Skin epidermis (tissue), 12 donors: Measurements from ENCODE around the gene CMIP.
A peak's percentile ranks its signal among the peaks of the same experiment; 100 is the strongest.

Source experiments
- H3K27ac ChIP-seq, 21 experiments: fragments of 200-600 bp; sonication (generic) in 11 of 21; one replicate each; pipeline ENCODE4 v1.5.0; 2020; ENCODE audit warnings: mild to moderate bottlenecking in 3 of 21, inconsistent platforms in 2 of 21, moderate library complexity in 2 of 21
- H3K4me3 ChIP-seq, 7 experiments: fragments of 200-600 bp; sonication (generic) in 2 of 7; one replicate each; pipeline ENCODE4 v1.5.0; 2020; ENCODE audit warnings: inconsistent platforms in 2 of 7, mild to moderate bottlenecking in 2 of 7, moderate library complexity in 1 of 7

CMIP gene

DNA sequence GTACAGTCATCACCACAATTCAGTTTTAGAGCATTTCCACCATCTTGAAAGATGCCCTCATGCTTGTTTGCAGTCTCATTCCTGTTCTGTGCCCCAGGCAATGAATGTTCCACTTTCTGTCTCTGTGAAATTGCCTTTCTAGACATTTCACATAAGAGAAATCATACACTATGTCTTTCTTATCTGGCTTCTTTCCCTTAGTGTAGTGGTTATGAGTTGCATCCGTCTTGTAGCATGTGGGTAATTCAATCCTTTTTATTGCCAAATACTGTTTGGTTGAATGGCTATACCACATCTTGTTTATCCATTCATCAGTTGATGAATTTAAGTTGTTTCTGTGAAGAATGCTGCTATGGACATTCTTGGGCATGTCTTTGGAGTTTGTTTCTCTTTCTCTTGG lies 202.0 kb downstream of the CMIP start:
- Histone ChIP-seq H3K4me3 (no peak overlapping the region), H3K27ac (no peak overlapping the region)

DNA sequence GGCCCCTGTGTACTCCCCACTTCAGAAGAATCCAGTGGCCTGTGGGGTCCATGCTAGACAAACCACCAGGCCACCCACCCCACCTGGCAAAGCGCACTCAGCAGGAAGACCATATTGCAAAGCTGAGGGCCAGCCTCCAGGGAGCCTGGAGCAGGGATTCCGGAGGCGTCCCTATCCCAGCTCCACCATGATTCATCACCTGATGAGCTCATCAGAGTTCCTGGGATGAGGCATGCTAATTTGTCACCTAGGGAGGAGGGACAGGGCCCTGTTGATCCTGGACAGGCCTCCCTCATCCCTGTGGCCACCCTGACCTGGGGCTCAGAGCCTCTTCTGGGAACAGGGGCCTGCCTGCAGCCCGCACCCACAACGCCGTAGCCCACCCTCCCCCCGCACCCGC lies 202.9 kb downstream of the CMIP start:
- H3K4me3 ChIP-seq: no peak overlapping the region
- no peak overlapping the region for H3K27ac ChIP-seq

DNA sequence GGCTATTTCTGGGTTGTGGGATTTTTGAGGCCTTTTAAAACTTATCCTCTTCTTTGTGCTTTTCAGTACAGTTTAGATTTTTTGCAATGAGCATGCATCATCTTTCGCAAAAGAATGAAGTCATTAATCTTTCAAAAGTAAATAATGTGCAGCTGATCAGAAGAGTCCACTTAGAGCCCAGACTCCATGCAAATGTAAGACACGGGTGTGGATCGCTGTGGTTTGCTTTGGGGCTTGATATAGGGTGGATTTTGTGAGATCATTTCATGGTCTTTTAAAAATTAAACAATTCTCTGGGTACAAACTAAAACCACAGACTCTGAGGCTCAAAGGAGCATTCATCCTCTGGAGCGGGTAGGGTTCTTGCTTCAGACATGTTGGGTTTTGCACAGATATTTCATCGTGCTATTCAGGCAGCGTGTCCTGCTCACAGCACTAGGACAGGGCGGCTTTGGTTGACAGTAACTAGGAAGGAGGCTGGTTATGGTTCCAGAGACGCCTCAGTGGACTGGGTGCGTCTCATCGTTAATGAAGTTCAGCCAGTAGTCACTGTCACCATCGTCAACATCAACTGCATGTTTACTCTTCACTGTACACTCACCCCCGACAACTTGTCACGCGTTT lies 205.1 kb downstream of the CMIP start:
- Histone ChIP-seq H3K4me3 (no peak overlapping the region), H3K27ac (peak overlapping the region in 2 of 21 experiments; percentile 9 to 38)

DNA sequence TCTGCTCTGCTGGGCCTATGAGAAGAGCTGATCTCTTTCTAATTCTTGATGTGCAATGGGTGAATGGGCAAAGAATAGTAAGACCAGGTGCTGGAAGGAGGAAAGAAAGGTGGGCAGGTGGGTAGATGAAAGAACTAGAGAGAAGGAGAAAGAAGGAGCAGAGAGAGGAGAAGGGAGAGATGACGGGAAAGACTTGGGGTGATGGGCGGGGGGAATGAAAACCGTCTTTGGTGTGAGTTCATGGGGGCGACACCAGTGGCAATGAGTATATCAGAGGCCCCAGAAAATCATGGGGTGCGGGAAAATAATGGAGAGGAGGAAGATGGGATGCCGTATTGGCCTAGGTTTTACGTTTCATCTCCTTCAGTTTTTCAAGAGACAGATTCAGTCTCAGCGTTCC lies 205.7 kb downstream of the CMIP start:
- Histone ChIP-seq H3K4me3 (no peak overlapping the region), H3K27ac (peak overlapping the region in 2 of 21 experiments; percentile 38 to 59)

DNA sequence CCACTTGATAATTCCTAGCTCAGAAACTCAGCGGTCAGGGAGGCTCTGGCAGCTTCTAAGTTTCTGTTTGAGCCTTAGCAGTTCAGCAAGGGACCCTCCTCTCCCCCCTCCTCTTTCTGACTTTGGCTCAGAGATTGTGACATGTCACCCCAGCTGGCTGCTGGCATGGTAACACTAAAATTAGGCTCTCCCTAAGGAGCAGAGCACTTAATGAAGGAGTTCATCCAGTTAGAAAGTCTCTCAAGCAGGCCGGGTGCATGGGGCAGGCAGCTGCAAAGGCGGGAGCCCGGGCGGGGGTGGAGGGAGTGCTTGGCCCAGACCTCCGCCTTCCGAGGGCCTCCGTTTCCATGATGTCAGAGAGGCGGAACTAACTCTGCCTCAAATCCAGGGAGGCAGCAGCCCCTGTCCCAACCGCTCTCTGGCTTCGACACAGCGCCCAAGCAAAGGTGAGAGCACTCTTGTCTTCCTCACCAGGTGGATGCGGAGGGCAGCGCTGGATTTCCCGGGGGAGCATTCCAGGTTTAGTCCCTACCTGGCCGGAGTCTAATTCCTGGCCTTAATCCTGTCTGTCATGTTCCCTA lies 206.5 kb downstream of the CMIP start:
- Histone ChIP-seq H3K4me3 (no peak overlapping the region), H3K27ac (peak overlapping the region in 10 of 21 experiments; percentile 10 to 73 (median 39))

DNA sequence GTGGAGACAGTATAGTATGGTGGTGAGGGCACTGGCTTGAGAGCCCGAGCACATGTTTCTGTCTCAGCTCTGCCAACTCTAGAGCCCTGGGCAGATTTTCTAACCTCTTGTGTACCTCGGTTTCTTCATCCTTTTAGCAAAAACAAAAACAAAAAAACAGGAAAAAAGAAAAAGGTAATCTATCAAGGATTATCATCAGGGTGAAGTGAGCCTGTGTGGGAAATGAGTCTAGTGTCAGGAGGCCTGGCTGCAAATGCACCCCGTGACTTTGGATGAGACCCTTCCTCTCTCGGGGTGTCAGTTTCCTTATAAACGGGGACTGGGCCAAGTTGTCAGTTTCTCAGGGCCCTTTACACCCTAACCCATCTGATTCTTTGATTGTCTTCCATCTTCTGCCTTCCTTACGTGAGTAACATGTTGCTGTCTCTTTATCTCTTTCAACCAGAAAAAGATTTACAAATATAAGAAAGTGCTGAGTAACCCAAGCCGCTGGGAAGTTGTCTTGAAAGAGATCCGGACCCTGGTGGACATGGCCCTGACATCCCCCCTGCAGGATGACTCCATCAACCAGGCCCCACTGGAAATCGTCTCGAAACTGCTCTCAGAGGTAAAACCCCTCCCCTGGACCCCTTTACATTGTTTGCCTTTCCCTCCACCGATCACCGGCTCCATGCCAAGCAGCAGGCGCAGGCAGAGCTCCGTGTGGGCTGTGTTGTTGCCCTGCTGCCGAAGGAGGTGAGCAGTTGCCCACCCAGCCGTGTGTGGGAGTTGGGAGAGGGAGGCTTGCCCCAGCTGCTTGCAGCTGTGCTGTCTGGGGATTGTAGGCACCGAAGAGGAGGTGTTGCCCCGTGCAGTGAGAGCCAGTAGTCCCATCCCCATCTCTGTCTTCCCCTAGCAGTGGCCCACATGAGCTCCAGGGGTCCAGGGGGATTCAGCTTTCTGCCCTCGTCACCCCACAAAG lies 207.4 kb downstream of the CMIP start:
- H3K4me3 ChIP-seq: no peak overlapping the region
- peak overlapping the region in 12 of 21 experiments; percentile 8 to 73 (median 34) for H3K27ac ChIP-seq

DNA sequence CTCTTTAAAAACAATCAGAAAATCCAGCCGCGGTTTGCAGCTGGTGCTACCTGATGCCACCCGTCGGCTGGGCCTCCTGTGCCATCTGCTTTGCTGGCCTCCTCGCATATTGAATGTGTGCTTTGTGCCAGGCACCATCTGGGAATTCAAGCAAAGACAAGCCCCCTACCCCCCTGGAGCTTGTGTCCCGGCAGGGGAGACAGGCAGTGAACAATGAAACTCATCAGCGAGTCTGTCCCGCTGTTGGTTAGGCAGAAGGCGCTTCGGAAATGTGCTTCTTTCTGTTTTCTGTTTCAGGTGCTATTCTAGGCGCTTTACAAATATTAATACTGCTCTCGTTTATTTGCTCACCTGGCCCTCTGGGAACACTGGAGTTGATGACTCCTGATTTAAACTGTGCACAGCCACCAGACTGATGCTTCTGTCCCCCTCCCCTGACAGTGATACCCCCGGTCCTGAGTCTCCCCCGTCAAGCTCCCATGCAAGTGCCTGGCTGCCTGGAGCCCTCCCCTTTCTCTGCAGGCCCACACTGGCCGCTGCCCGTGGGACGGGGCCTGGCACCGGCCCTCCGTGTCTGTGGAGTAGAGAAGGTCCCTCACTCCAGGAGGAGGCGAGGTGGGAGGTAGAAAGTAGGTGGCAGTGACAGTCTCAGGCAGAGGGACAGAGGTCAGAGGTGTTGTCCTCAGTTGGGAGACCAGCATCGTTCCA lies 208.3 kb downstream of the CMIP start:
- H3K27ac ChIP-seq: peak overlapping the region in 5 of 21 experiments; percentile 12 to 73 (median 31)
- no peak overlapping the region for H3K4me3 ChIP-seq

DNA sequence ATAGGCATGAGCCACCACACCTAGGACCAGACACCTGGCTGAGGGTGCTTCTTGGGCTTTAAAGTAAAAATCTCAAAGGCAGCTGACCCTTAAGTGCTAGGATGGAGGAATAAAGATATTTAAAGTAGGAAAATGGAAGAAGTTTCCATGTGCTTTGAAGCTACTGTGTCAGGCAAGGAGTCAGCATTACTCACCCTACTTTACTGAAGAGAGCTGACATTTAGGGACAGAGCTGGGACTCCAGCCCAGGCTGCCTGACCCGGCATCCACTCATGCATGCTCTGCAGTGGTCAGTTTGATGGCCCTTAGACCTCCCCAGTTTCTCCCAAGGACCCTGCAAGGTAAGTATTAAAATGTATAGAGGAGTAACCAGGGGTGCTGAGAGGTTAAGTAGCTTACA lies 209.7 kb downstream of the CMIP start:
- H3K27ac ChIP-seq: no peak overlapping the region
- H3K4me3 ChIP-seq: no peak overlapping the region

DNA sequence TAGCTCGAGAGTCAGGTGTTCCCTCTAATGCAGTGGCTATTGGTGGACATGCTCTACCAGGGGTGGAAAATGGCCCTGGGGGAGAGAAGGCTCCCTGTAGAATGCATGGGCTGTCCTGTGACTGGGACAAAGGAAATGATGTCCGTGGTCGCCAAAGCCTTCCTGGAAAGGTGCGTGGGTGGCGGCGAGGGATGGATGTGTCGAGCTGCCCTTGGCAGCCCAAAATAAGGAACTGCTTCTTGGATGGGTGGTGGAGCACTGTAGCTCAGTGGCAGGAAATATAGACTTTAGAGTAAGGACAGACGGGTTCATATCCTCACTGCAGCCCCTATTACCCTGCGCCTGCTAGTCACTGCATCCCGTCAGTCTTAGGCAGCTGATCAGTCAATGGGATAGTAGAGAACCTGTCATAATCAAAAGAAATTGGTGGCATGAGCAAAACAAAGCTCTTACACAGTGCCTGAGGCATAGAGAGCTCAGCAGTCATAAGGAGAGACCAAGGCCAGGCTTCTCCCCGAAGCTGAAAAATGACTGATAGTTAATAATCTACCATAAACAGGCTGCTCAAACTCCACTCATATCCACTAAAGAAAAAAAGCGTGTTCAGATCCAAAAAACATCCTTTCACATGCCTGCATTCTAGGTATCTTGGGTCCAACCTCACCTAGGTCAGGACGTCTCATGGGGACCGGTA lies 211.0 kb downstream of the CMIP start:
- peak overlapping the region in 1 of 21 experiments; percentile 44 for H3K27ac ChIP-seq
- H3K4me3 ChIP-seq: no peak overlapping the region

DNA sequence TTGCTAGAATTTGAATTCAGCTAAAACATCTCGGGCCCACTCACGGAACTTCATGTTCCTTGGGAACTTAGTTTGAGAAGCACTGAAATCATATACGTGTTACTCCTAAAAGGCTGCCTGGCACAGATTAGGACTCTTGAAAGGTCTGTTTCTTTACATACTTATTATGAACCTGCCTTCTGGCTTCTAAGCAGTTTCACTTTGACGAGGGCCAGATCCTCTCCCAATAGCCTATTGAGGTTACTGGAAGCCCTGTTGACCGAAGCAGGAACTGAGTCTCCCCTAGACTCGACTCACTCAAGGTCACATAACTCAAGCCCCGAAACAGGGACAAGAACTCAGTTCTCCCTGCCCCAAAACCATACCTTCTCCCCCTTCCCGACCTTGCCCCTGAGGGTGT lies 212.6 kb downstream of the CMIP start:
- Histone ChIP-seq H3K4me3 (no peak overlapping the region), H3K27ac (no peak overlapping the region)

DNA sequence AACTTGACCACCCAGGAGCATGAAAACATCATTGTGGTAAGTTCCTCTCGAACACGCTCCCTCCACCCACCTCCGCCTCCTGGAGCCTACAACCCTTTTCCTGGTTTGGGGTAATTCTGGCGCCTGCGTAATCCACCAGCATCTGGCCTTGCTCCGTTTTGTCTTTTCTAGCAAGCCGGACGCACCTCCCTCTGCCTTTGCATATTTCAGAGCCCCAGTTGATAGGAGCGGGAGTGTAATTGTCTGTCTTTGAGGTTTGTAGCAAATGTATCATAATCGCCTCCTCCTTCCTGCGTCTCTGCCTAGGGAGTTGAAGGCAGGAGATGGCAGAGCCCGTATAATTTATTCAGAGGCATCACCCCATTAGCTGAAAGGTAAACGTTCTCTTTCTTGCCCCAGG lies 213.2 kb downstream of the CMIP start:
- Histone ChIP-seq H3K4me3 (no peak overlapping the region), H3K27ac (no peak overlapping the region)

DNA sequence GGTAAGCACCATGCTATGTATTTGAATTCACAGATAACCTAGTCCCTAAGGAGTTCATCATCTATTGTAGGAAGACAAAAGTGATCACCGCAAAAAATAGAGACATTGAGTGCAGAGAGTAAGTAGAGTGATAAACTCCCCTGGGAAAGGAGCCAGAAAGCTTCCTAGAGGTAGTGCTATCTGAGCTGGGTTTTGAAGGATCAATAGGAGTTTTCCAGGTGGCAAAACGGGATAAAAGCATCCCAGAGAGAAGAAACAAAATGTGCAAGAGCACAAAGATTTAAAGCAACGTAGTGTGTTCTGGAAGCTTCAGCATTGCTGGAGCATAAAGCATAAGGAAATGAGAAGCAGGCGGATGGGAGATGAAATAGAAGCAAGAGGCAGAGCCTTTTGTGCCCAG lies 213.8 kb downstream of the CMIP start:
- Histone ChIP-seq H3K4me3 (no peak overlapping the region), H3K27ac (peak overlapping the region in 1 of 21 experiments; percentile 17)

DNA sequence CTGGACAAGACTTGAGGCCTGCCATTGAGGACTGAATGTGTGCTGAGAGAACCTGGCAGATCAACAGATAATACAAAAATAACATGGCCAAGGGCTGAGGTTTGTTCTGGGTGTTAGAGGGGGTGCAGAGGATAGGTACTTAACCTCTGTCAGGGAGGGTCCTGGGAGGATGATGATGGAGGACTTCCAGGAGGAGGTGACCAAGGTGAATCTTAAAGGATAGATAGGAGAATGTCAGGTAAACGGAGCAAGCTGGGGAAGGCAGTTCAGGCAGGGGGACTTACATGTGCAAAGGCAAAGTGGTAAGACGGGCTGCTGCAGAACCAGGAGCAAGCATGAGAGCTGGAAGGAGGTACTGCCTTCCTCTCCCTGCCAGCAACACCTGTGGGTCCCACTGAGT lies 214.6 kb downstream of the CMIP start:
- H3K4me3 ChIP-seq: no peak overlapping the region

DNA sequence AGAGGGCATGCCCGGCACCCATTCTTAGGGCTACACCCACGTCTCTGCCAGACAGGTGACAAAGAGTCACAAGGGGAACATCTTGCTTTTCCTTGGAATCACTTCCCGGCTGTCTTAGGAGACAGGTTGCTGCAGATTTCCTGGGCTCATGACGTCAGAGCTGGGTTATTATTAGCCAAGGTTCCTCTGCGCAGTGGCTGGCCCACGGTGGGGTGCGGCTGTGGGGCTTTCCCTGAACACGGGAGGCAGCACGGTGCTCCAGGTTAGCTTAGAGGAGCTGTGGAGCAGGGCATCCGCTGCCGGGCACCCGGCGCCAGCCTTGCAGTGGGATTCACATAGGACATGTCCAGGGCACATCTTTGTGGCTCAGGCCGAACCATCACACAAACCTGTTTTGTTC lies 216.5 kb downstream of the CMIP start:
- H3K4me3 ChIP-seq: no peak overlapping the region
- peak overlapping the region in 4 of 21 experiments; percentile 11 to 54 (median 38) for H3K27ac ChIP-seq

More for the DNA sequence above, 214.6 kb downstream of the CMIP start:
- no peak overlapping the region for H3K27ac ChIP-seq

DNA sequence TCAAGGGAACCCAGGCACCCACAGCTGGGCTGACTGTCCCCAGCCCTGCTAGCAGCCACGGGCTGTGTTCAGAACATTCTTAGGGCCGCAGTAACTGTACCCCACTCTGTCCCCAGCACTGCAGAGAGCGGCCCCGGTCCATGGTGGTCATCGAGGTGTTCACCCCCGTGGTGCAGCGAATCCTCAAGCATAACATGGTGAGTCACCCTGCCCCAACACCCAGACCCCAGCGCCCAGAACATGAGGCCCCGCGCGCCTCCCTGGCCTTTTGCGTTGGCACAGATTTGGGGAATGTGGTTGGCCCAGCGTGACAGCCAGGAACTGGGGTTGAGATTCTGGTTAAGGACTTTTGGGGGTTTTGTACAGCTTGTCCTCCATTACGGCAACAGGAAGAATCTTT lies 219.5 kb downstream of the CMIP start:
- Histone ChIP-seq H3K27ac (no peak overlapping the region), H3K4me3 (no peak overlapping the region)

DNA sequence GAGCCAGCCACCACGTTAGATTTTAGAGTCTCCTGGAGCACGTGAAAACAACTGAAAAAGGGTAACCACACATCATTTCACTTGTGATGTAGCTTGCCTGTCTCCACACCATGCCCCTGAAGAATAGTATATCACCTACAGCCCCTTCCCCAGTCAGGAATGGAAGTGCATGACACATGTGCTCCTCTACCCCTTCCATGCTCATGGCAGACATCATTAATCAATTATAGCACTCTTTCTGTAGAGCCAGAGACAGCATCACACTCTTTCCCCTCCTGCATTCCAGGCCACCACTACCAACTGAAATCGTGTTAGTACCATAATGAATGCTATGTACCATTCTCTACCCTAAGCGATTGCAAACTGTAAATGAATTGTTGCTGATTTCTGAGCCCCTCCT lies 221.0 kb downstream of the CMIP start:
- Histone ChIP-seq H3K4me3 (no peak overlapping the region), H3K27ac (no peak overlapping the region)

DNA sequence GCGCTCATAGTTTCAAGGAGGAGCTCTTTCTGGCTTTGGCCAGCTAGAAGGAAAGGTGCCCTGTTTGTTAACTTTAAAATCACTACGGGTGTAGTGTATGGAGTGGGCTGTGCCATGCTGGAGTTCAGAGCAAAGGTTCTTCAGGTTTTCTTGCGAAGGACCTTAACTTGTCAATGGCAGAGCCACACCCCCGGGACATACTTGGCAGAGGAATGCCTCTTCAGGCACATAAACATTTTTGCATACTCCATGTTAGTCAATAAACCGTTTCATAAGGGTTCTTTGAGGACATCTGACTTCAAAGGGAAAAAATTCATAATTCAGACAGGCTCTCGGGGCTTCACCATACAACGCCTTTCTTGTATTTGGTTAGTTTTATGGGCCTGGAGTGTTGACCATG lies 221.5 kb downstream of the CMIP start:
- H3K4me3 ChIP-seq: no peak overlapping the region

DNA sequence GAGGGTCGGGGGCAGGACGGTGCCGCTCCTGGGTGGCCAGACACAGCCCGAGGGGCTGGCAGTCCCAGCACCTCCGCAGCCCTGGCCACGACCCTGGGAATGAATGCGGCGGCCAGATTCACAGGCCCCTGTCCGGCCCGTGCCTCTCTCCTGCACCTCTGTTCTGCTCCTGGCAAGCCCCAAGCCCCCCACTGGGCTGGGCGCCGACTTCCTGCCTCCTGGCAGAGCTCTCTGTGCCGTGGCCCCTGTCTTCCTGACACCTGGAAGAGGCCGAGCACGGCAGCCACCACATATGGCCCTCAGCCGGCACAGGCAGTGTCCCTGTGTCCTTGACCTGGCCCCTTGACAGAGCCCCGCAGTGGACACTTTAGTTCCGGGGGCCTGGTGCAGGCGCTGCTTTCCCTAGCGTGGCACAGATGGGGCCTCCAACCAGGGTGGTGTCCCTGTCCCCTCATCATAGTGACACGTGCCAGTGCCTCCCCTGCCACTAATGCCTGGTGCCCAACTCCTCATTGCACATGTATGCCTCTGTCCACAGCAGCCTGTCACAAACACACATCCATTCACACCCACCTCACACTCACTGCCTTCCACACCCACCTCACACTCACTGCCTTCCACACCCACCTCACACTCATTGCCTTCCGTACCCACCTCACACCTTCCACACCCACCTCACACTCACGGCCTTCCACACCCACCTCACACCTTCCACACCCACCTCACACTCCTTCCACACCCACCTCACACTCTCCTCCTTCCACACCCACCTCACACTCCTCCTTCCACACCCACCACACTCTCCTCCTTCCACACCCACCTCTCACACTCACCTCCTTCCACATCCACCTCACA lies 223.9 kb downstream of the CMIP start:
- H3K4me3 ChIP-seq: no peak overlapping the region
- H3K27ac ChIP-seq: peak overlapping the region in 1 of 21 experiments; percentile 6

More for the DNA sequence above, 221.5 kb downstream of the CMIP start:
- H3K27ac ChIP-seq: no peak overlapping the region
